Activated CD8-positive, alpha-beta memory T cell treated with anti-CD3 and anti-CD28 coated beads, Interleukin-2, amount 10 ng/mL, durations not matched to agents 7 days and 5 days (primary cell): Measurements from ENCODE around the gene NXPH3. TPM values are rescaled to one million over a fixed set of nuclear protein-coding genes. Genes with fewer than 3 reads are reported as not detected.

Source experiments
- ATAC-seq: fragments of 150-1000 bp; cut with Tn5 transposase; one replicate; pipeline ENCODE4 v1.10.0; 2021; ENCODE audit warnings: moderate library complexity
- CTCF ChIA-PET: fragments of 350-600 bp; sonication (Branson Sonifier 250); formaldehyde crosslinking; loops from one replicate; lab custom pipeline; 2021; ENCODE audit warnings: antibody characterized with exemption; lab: Charles Lee
- DNase-seq: peaks from one replicate; pipeline ENCODE4 v3.0.0-alpha.2; 2020
- H3K27ac Mint-ChIP-seq: one replicate; pipeline ENCODE4 v1.8.0; 2021; ENCODE audit warnings: mild to moderate bottlenecking, mixed read lengths
- H3K27me3 Mint-ChIP-seq: one replicate; pipeline ENCODE4 v1.8.0; 2021; ENCODE audit warnings: mixed read lengths
- H3K36me3 Mint-ChIP-seq: one replicate; pipeline ENCODE4 v1.8.0; 2021; ENCODE audit warnings: mild to moderate bottlenecking, mixed read lengths
- H3K4me1 Mint-ChIP-seq: one replicate; pipeline ENCODE4 v1.8.0; 2021; ENCODE audit warnings: mixed read lengths
- H3K4me3 Mint-ChIP-seq: one replicate; pipeline ENCODE4 v1.8.0; 2021; ENCODE audit warnings: mild to moderate bottlenecking, moderate library complexity, mixed read lengths
- H3K9me3 Mint-ChIP-seq: one replicate; pipeline ENCODE4 v1.8.0; 2022; ENCODE audit warnings: low read depth, mixed read lengths
- total RNA-seq, 2 experiments: library from RNA; stranded (reverse); gene quantifications; one replicate each; pipeline ENCODE4 v1.2.3, GENCODE V29; 2021

NXPH3 gene
- total RNA-seq, 2 experiments from 2014 or later, result 0.09 TPM; not detected in 1

DNA sequence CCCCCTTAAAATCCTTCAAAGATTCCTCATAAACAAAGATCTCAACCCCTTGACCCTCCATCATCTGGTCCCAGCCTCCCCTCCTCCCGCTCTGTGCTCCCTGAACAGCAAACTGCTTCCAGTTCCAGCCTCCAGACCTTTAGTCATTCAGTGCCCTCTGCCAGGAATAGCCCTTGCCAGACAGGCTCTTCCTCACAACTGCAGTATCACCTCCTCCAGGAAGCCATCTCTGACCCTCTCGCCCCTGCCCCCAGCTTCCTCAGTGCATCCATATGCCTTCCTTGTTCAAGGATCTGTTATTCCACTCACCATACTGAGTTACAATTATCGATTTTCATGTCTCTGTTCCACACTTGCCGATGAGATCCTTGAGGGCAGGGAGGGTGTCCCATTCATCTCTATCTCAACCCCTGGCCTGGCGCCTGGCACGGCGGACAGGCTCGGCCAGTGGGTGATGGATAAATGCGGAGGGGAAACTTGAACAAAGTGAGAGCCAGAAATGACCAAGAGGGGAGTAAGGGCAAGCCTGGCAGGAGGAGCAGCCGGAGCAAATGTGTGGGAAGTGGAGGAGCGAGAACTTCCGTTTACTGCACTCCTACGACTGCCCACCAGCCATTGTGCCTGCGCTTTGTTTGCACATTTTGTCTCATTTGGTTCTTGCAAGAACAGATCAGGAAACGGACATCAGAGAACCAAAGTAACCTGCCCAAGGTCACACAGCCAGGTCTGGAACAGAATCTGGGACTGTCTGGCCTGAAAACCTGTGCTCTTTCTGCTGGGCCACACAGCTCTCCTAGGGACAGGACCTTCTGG lies 2.0 kb upstream of the NXPH3 start:
- Mint-ChIP-seq H3K4me1 (peaks cover 27% of the 10 kb centered on the region), H3K27ac (no peak overlapping the region), H3K36me3 (no peaks in the 10 kb centered on the region), H3K27me3 (peaks cover 71% of the 10 kb centered on the region), H3K9me3 (no peaks in the 10 kb centered on the region), H3K4me3 (no peak overlapping the region)
- no peak for DNase-seq
- ATAC-seq, result no peak
- CTCF ChIA-PET, result interaction anchor here (1.2 to 14.5 kb wide), 3 partner anchors 17 to 276 kb away, joined by 3 to 734 read pairs (median 7); partner anchors contain the start of gene SLC35B1

DNA sequence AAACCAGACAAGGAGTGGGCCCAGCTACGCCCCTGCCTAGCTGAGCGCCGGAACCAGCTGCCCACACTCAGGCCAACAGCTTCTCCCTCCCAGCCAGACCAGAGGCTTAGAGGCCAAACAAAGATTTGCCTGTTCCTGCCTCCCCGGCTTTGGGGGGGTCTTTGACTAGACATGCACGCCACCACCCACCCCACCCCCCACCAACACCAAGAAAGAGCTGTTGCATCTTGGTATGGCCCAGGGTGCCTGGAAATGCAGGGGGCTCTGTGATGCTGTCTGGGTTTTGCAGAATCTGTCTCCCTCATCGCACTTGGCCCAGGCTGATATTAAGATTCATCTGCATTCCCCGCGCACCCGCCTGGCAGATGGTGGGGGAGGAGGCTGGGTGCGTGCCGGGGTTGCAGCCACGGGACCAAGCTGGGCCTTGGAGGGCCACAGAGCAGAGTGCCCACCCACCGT lies 1.3 kb upstream of the NXPH3 start:
- Mint-ChIP-seq H3K27ac (no peak overlapping the region), H3K4me3 (no peak overlapping the region), H3K9me3 (no peaks in the 10 kb centered on the region), H3K4me1 (peaks cover 27% of the 10 kb centered on the region), H3K27me3 (peaks cover 71% of the 10 kb centered on the region), H3K36me3 (no peaks in the 10 kb centered on the region)
- DNase-seq (no peak), ATAC-seq (no peak)
- CTCF ChIA-PET, result interaction anchor here (1.2 to 14.5 kb wide), 4 partner anchors 18 to 378 kb away, joined by 3 to 734 read pairs (median 6); partner anchors contain the start of gene SLC35B1

DNA sequence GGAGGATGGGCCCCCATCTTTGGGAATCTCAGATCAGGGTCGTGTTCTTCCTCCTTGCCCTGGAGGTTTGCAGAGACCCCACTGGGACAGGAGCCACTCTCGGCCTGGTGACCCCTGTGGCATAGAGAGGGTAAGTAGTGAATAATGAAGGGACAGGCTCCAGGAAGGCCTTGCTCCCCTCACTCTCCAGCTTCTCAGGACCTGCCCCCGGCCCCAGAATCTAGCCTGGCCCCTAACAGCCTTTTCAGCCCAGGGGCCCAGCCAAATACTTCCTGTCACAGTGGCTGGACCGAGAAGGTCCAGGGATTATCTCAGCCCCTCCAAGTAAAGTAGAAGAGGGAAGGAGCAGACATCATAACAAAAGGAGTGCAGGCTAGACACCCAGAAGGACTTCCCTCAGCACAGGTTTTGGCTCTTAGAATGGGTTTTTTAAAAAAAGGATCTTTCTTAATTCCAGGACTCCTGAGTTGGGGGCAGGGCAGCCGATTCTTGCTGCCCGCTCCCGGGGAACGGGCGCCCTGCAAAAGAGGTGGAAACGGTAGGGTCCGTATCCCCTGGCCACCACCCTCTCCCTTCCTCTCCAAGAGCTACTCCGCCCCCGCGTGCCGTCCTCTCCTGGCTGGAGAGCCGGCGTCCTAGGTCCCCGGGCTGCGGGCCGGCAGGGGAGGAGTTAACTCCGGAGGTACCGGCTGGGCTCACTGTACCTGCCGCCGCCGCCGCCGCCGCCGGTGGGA lies 559 bp upstream of the NXPH3 start:
- Mint-ChIP-seq H3K36me3 (no peaks in the 10 kb centered on the region), H3K4me1 (peaks cover 26% of the 10 kb centered on the region), H3K27me3 (peaks cover 71% of the 10 kb centered on the region), H3K4me3 (peak overlapping the region; percentile 16), H3K27ac (no peak overlapping the region), H3K9me3 (no peaks in the 10 kb centered on the region)
- CTCF ChIA-PET, result interaction anchor here (0.7 to 14.5 kb wide), 14 partner anchors 9 to 422 kb away, joined by 3 to 734 read pairs (median 6); partner anchors contain the start of gene SLC35B1
- no peak for DNase-seq
- no peak for ATAC-seq

DNA sequence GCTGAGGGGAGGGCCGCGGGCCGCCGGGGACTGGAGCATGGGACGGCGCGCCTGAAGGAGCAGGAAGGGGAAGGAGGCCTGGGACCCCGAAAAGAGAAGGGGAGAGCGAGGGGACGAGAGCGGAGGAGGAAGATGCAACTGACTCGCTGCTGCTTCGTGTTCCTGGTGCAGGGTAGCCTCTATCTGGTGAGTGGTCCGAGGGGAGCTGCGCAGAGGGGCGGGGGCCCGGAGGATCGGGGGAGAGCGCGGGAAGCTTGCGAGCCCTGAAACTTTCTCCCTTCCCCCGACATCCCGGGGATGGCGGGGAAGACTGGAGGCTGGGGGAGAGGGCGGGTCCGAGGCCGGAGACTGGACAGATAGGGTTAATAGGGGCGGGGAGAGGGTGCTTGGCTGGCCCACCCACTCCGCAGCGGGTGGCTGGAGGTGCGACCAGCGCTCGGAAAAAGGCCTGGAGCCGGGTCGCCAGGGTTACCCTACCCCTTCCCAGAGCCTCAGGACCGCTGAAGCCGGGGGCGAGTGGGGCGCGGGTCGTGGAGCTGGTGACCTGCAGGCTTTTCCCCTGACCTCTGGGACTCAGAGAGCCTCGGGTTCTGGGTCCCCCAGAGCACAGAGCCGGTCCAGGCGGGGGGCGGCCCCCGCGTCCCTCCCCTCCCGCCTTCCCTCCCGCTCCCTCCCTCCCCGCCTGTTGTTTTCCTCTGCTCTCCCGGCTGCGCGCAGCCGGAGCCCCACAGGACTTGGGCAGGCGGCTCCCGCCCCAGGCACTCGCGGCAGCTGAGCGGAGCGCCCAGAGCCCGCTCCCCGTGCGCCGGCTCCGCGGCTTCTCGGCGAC lies 631 bp downstream of the NXPH3 start:
- Mint-ChIP-seq H3K4me3 (peak overlapping the region; percentile 64), H3K36me3 (no peaks in the 10 kb centered on the region), H3K27ac (no peak overlapping the region), H3K4me1 (peaks cover 15% of the 10 kb centered on the region), H3K9me3 (no peaks in the 10 kb centered on the region), H3K27me3 (peaks cover 59% of the 10 kb centered on the region)
- DNase-seq (no peak), ATAC-seq (peak; percentile 10)
- CTCF ChIA-PET, result interaction anchor here (0.9 to 14.5 kb wide), 12 partner anchors 10 to 421 kb away, joined by 3 to 734 read pairs (median 6); partner anchors contain the start of gene SLC35B1

DNA sequence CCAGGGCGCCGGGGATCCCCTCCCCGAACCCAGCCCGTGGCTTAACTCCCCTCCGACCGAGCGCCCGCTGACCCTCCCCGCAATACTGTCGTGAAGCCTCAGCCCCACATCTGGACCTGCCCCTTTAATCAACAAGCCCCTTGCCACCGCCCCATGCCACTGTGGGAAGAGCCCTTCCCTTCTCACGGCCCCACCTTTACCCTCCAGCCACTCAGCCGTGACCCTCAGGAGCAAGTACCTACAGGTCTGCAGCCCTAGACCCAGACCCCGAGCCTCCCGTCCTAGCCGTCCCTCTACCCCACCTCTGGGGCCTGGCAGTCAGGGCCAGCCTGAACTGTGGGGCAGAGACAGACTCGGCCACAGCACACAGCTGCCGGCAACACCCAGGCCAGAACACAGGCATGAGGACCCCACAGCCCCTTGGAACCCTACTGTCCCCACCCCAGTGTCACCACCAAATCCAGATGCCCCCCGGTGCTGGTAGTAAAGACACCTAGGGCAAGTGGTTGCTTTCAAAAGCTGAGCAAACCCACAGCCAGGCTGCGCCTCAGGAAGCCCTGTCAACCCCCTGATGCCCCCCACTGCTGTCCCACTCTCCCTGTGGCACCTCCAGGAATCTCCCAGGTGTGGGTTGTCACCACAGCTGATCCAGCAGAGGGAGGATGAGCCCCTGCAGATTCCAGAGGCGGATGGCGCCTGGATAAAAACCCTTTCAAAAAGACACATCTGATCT lies 1.4 kb downstream of the NXPH3 start:
- no peaks in the 10 kb centered on the region for H3K36me3 Mint-ChIP-seq
- CTCF ChIA-PET, result interaction anchor here (0.9 to 14.5 kb wide), 6 partner anchors 8 to 420 kb away, joined by 3 to 734 read pairs (median 6); partner anchors contain the start of gene SLC35B1
- no peak for ATAC-seq
- peak overlapping the region; percentile 28 for H3K4me3 Mint-ChIP-seq
- no peak for DNase-seq
- no peak overlapping the region for H3K27ac Mint-ChIP-seq
- peaks cover 51% of the 10 kb centered on the region for H3K27me3 Mint-ChIP-seq
- peaks cover 9% of the 10 kb centered on the region for H3K4me1 Mint-ChIP-seq
- H3K9me3 Mint-ChIP-seq, result no peaks in the 10 kb centered on the region

DNA sequence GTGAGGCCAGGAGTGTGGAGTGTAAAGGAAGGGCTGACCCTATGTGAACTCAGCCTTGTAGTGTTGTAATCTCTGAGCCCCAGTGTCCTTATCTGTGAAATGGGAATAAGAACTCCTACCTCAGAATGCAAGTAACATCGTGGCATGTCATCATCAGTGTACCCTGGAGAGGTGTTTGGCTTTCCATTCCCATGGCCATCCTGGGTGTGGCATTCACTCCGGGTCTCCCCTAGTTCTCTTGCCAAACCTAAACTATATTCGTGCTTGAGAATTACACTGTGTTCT lies 1.9 kb downstream of the NXPH3 start:
- H3K27me3 Mint-ChIP-seq, result peaks cover 46% of the 10 kb centered on the region
- CTCF ChIA-PET, result interaction anchor here (1.0 to 14.5 kb wide), 2 partner anchors 9 to 122 kb away, joined by 3 to 734 read pairs; partner anchors contain the start of gene SLC35B1

DNA sequence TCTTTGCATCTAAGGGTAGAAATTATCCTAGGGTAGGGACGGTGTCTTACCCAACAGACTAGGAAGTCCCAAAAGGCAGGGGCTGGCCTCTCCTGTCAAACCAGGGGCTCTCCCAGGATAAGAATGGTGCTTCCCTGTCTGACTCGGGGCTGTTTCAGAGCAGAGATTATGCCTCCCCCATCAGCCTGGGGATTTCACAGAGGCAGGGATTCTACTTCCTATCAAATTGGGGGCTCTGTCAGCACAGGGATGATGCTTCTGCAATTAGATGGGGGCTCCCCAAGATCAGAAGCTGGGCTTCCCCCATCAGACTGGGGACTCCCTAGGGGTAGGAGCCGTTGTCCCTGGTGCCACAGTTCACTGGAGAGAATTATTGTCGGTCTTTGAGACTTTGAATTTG lies 2.3 kb downstream of the NXPH3 start:
- ATAC-seq, result no peak
- H3K36me3 Mint-ChIP-seq, result no peaks in the 10 kb centered on the region

More for the DNA sequence above, 1.9 kb downstream of the NXPH3 start:
- Mint-ChIP-seq H3K36me3 (no peaks in the 10 kb centered on the region), H3K27ac (no peak overlapping the region), H3K9me3 (no peaks in the 10 kb centered on the region), H3K4me1 (peaks cover 9% of the 10 kb centered on the region), H3K4me3 (no peak overlapping the region)
- ATAC-seq (no peak), DNase-seq (no peak)

DNA sequence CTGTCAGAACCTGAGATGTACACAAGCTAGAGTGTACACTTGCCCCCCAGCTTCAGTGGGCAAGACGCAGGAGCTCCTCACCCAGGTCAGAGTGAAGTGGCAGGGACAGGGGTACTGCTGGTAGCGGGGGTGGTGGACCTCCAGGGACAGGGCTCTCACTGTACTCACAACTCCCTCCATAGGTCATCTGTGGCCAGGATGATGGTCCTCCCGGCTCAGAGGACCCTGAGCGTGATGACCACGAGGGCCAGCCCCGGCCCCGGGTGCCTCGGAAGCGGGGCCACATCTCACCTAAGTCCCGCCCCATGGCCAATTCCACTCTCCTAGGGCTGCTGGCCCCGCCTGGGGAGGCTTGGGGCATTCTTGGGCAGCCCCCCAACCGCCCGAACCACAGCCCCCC lies 2.7 kb downstream of the NXPH3 start:
- DNase-seq (no peak), ATAC-seq (no peak)
- Mint-ChIP-seq H3K27ac (no peak overlapping the region), H3K27me3 (peaks cover 38% of the 10 kb centered on the region), H3K9me3 (no peaks in the 10 kb centered on the region), H3K4me1 (peaks cover 9% of the 10 kb centered on the region), H3K36me3 (no peaks in the 10 kb centered on the region), H3K4me3 (no peak overlapping the region)
- CTCF ChIA-PET, result interaction anchor here (0.7 to 2.2 kb wide), 5 partner anchors 8 to 419 kb away, joined by 3 to 6 read pairs (median 3); no protein-coding TSS in a partner anchor

More for the DNA sequence above, 2.3 kb downstream of the NXPH3 start:
- H3K9me3 Mint-ChIP-seq, result no peaks in the 10 kb centered on the region
- CTCF ChIA-PET, result interaction anchor here (0.7 to 2.2 kb wide), 4 partner anchors 8 to 419 kb away, joined by 3 to 6 read pairs (median 3); no protein-coding TSS in a partner anchor
- DNase-seq, result no peak
- peaks cover 9% of the 10 kb centered on the region for H3K4me1 Mint-ChIP-seq
- no peak overlapping the region for H3K4me3 Mint-ChIP-seq
- peaks cover 43% of the 10 kb centered on the region for H3K27me3 Mint-ChIP-seq
- H3K27ac Mint-ChIP-seq, result no peak overlapping the region

DNA sequence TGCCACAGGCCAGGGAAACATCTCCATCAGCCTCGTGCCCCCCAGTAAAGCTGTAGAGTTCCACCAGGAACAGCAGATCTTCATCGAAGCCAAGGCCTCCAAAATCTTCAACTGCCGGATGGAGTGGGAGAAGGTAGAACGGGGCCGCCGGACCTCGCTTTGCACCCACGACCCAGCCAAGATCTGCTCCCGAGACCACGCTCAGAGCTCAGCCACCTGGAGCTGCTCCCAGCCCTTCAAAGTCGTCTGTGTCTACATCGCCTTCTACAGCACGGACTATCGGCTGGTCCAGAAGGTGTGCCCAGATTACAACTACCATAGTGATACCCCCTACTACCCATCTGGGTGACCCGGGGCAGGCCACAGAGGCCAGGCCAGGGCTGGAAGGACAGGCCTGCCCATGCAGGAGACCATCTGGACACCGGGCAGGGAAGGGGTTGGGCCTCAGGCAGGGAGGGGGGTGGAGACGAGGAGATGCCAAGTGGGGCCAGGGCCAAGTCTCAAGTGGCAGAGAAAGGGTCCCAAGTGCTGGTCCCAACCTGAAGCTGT lies 3.4 kb downstream of the NXPH3 start:
- Mint-ChIP-seq H3K4me1 (peaks cover 9% of the 10 kb centered on the region), H3K27me3 (peaks cover 32% of the 10 kb centered on the region), H3K27ac (no peak overlapping the region), H3K9me3 (no peaks in the 10 kb centered on the region), H3K4me3 (no peak overlapping the region), H3K36me3 (no peaks in the 10 kb centered on the region)
- CTCF ChIA-PET, result interaction anchor here (0.7 to 2.2 kb wide), 3 partner anchors 9 to 418 kb away, joined by 3 to 6 read pairs (median 5); no protein-coding TSS in a partner anchor
- DNase-seq (no peak), ATAC-seq (no peak)

DNA sequence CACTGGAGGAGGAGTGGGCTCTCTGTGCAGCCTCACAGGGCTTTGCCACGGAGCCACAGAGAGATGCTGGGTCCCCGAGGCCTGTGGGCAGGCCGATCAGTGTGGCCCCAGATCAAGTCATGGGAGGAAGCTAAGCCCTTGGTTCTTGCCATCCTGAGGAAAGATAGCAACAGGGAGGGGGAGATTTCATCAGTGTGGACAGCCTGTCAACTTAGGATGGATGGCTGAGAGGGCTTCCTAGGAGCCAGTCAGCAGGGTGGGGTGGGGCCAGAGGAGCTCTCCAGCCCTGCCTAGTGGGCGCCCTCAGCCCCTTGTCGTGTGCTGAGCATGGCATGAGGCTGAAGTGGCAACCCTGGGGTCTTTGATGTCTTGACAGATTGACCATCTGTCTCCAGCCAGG lies 3.9 kb downstream of the NXPH3 start:
- peaks cover 27% of the 10 kb centered on the region for H3K27me3 Mint-ChIP-seq
- no peak overlapping the region for H3K27ac Mint-ChIP-seq
- H3K36me3 Mint-ChIP-seq, result no peaks in the 10 kb centered on the region
- no peak for ATAC-seq
- no peak overlapping the region for H3K4me3 Mint-ChIP-seq
- DNase-seq, result no peak
- peaks cover 9% of the 10 kb centered on the region for H3K4me1 Mint-ChIP-seq
- CTCF ChIA-PET, result interaction anchor here (1.5 to 2.2 kb wide), 2 partner anchors 9 to 22 kb away, joined by 5 to 6 read pairs; no protein-coding TSS in a partner anchor
- no peaks in the 10 kb centered on the region for H3K9me3 Mint-ChIP-seq

DNA sequence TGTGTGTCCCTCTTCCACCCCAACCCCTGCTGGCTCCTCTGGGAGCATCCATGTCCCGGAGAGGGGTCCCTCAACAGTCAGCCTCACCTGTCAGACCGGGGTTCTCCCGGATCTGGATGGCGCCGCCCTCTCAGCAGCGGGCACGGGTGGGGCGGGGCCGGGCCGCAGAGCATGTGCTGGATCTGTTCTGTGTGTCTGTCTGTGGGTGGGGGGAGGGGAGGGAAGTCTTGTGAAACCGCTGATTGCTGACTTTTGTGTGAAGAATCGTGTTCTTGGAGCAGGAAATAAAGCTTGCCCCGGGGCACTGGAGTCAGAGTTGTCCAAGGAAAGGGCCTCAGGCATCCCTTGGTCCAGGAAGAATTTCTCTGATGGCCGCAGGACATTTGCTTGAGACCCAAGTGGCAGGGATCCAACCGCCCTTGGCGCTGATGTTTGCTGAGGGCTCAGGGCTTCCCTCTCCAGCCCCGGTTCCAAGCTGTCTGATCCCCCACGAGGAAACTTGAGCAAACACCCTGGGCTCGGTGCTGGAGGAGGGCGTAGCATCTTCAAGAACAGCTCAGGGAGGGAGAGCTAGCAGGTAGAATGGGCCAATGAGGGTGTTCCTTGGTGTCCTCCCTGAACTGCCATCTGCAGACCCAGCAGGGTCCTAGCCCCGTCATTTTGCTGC lies 4.5 kb downstream of the NXPH3 start:
- H3K27me3 Mint-ChIP-seq, result peaks cover 23% of the 10 kb centered on the region
- H3K4me3 Mint-ChIP-seq, result no peak overlapping the region
- H3K4me1 Mint-ChIP-seq, result peaks cover 7% of the 10 kb centered on the region
- ATAC-seq (no peak), DNase-seq (no peak)
- no peaks in the 10 kb centered on the region for H3K9me3 Mint-ChIP-seq
- H3K36me3 Mint-ChIP-seq, result no peaks in the 10 kb centered on the region
- H3K27ac Mint-ChIP-seq, result no peak overlapping the region
- CTCF ChIA-PET, result interaction anchor here (0.6 to 2.2 kb wide), 3 partner anchors 10 to 43 kb away, joined by 3 to 6 read pairs (median 5); no protein-coding TSS in a partner anchor
